ENCODE results near the gene VSTM2L. TPM values are rescaled to one million over a fixed set of nuclear protein-coding genes. Genes with fewer than 3 reads are reported as not detected.

VSTM2L gene
- total RNA-seq, 3 donors from 2014 or later (not counting 1 experiment from before 2014, with no cell fraction given) = 0.18 TPM; not detected in 2

- H3K27ac ChIP-seq (ENCODE audit: low read length) = no peak overlapping the region
- Mint-ChIP-seq H3K9me3 (no peaks in the 10 kb centered on the region), H3K27ac (no peak overlapping the region), H3K36me3 (no peaks in the 10 kb centered on the region), H3K4me3 (no peak overlapping the region), H3K4me1 (no peaks in the 10 kb centered on the region), H3K27me3 (ENCODE audit: low read depth in 2 of 2) (peaks cover 5 to 8% of the 10 kb centered on the region in 2 donors)
- no peaks in the 10 kb centered on the region for H3K4me1 ChIP-seq (ENCODE audit: control insufficient read depth, insufficient read depth, low read length)
- DNase-seq (no peak), ATAC-seq (no peak)
- no peaks in the 10 kb centered on the region for H3K9me3 ChIP-seq (ENCODE audit: control insufficient read depth, insufficient read depth, low read length)
- no peak for TF ChIP-seq CTCF (IDR thresholded peaks at IDR 0.05)
- no peak overlapping the region for H3K4me3 ChIP-seq (ENCODE audit: low read length)
- H3K27me3 ChIP-seq (ENCODE audit: control insufficient read depth, insufficient read depth, low read length) = no peaks in the 10 kb centered on the region
- 79% methylated on average over 4 of the region's 4 CpGs for WGBS (ENCODE audit: insufficient coverage)
- H3K36me3 ChIP-seq (ENCODE audit: control insufficient read depth, insufficient read depth, low read length) = no peaks in the 10 kb centered on the region
- intact Hi-C loops (cut with micrococcal nuclease) = no loop called here
These were observed 8.5 kb upstream of the VSTM2L start for GRCh38 chr20:37894454-37894853.

GRCh38 chr20:37895166-37895565, 7.8 kb upstream of the VSTM2L start:
- Mint-ChIP-seq H3K27ac (no peak overlapping the region), H3K4me1 (no peaks in the 10 kb centered on the region), H3K4me3 (no peak overlapping the region), H3K27me3 (ENCODE audit: low read depth in 2 of 2) (peaks cover 13 to 15% of the 10 kb centered on the region in 2 donors), H3K9me3 (no peaks in the 10 kb centered on the region), H3K36me3 (no peaks in the 10 kb centered on the region)
- Histone ChIP-seq H3K4me1 (ENCODE audit: control insufficient read depth, insufficient read depth, low read length) (no peaks in the 10 kb centered on the region), H3K36me3 (ENCODE audit: control insufficient read depth, insufficient read depth, low read length) (no peaks in the 10 kb centered on the region), H3K27me3 (ENCODE audit: control insufficient read depth, insufficient read depth, low read length) (no peaks in the 10 kb centered on the region), H3K4me3 (ENCODE audit: low read length) (no peak overlapping the region), H3K27ac (ENCODE audit: low read length) (no peak overlapping the region), H3K9me3 (ENCODE audit: control insufficient read depth, insufficient read depth, low read length) (no peaks in the 10 kb centered on the region)
- ATAC-seq (no peak), DNase-seq (no peak)
- WGBS (ENCODE audit: insufficient coverage) = 90% methylated on average over 6 of the region's 6 CpGs
- intact Hi-C loops (cut with micrococcal nuclease) = no loop called here
- TF ChIP-seq CTCF (IDR thresholded peaks at IDR 0.05) = no peak

- Histone ChIP-seq H3K4me3 (ENCODE audit: low read length) (no peak overlapping the region), H3K4me1 (ENCODE audit: control insufficient read depth, insufficient read depth, low read length) (peaks cover under 1% of the 10 kb centered on the region), H3K27ac (ENCODE audit: low read length) (no peak overlapping the region), H3K27me3 (ENCODE audit: control insufficient read depth, insufficient read depth, low read length) (peaks cover 11% of the 10 kb centered on the region), H3K36me3 (ENCODE audit: control insufficient read depth, insufficient read depth, low read length) (no peaks in the 10 kb centered on the region), H3K9me3 (ENCODE audit: control insufficient read depth, insufficient read depth, low read length) (no peaks in the 10 kb centered on the region)
- peaks cover 26 to 29% of the 10 kb centered on the region in 2 donors for H3K27me3 Mint-ChIP-seq (ENCODE audit: low read depth in 2 of 2)
- no peak overlapping the region for H3K27ac Mint-ChIP-seq
- peaks cover 0 to 8% of the 10 kb centered on the region in 2 donors for H3K4me1 Mint-ChIP-seq
- H3K36me3 Mint-ChIP-seq = no peaks in the 10 kb centered on the region
- no peaks in the 10 kb centered on the region for H3K9me3 Mint-ChIP-seq
- DNase-seq = no peak
- no peak for ATAC-seq
- no peak overlapping the region for H3K4me3 Mint-ChIP-seq
- WGBS (ENCODE audit: insufficient coverage) = 79% methylated on average over 12 of the region's 12 CpGs
- TF ChIP-seq CTCF (IDR thresholded peaks at IDR 0.05) = no peak
- intact Hi-C loops (cut with micrococcal nuclease) = no loop called here
These were observed 5.9 kb upstream of the VSTM2L start for GRCh38 chr20:37896932-37897548.
